A673 (cell line): ENCODE results near the gene TGM3. TPM values are rescaled to one million over a fixed set of nuclear protein-coding genes. Genes with fewer than 3 reads are reported as not detected.

Source experiments
- BruUV-seq: library from RNA; stranded (reverse); fragments of 400-500 nt; replicated peaks from 2 replicates; lab custom pipeline; 2021; lab: Mats Ljungman, UMichigan
- CTCF ChIA-PET: fragments of 300-600 bp; sonication (Branson Sonifier 250); formaldehyde crosslinking; loops from one replicate; lab custom pipeline; 2022; ENCODE audit warnings: antibody characterized with exemption; lab: Charles Lee
- POLR2A ChIA-PET: fragments of 300-600 bp; sonication (Branson Sonifier 250); formaldehyde crosslinking; loops from one replicate; lab custom pipeline; 2022; ENCODE audit warnings: antibody characterized with exemption; ENCODE audit not compliant: low non-redundant PET; lab: Charles Lee
- DNase-seq: peaks from one replicate; pipeline ENCODE4 v3.0.0-alpha.2; 2015; ENCODE audit warnings: low spot score
- H3K27ac ChIP-seq: fragments of 200-600 bp; sonication (generic); 2 replicates; pipeline ENCODE4 v1.5.1; 2016; ENCODE audit warnings: mixed run types, low read depth, mild to moderate bottlenecking, mixed read lengths, antibody characterized with exemption, low read length; ENCODE audit not compliant: poor library complexity, severe bottlenecking
- H3K27me3 ChIP-seq: fragments of 200-600 bp; sonication (generic); replicated peaks from 2 replicates; pipeline ENCODE4 v1.6.1; 2017; ENCODE audit warnings: mixed run types, low read depth, mild to moderate bottlenecking, mixed read lengths, antibody characterized with exemption, low read length; ENCODE audit not compliant: insufficient read depth, poor library complexity
- H3K36me3 ChIP-seq: fragments of 200-600 bp; sonication (generic); 2 replicates; pipeline ENCODE4 v1.6.1; 2016; ENCODE audit warnings: mixed run types, mild to moderate bottlenecking, mixed read lengths, antibody characterized with exemption, low read length; ENCODE audit not compliant: insufficient read depth, poor library complexity, severe bottlenecking
- H3K4me1 ChIP-seq: fragments of 200-600 bp; sonication (generic); 2 replicates; pipeline ENCODE4 v1.6.1; 2017; ENCODE audit warnings: mixed run types, mild to moderate bottlenecking, mixed read lengths, antibody characterized with exemption, low read length; ENCODE audit not compliant: insufficient read depth, poor library complexity, severe bottlenecking
- H3K4me3 ChIP-seq: fragments of 200-600 bp; sonication (generic); 2 replicates; pipeline ENCODE4 v1.5.1; 2016; ENCODE audit warnings: low read depth, mixed run types, mild to moderate bottlenecking, mixed read lengths, low read length; ENCODE audit not compliant: poor library complexity, severe bottlenecking
- H3K9me3 ChIP-seq: fragments of 200-600 bp; sonication (generic); 2 replicates; pipeline ENCODE4 v1.6.1; 2016; ENCODE audit warnings: mixed run types, low read depth, mild to moderate bottlenecking, mixed read lengths, antibody characterized with exemption, low read length; ENCODE audit not compliant: poor library complexity, severe bottlenecking
- EZH2 ChIP-seq: fragments of 200-600 bp; sonication (generic); IDR thresholded peaks from 2 replicates; pipeline ENCODE4 v1.6.1; 2017; ENCODE audit warnings: borderline replicate concordance, low read depth, mild to moderate bottlenecking, mixed read lengths, antibody characterized with exemption, low read length; ENCODE audit not compliant: poor library complexity, severe bottlenecking
- intact Hi-C: fragments of 100-400 bp; cut with micrococcal nuclease; formaldehyde crosslinking; loops from one replicate; pipeline ENCODE4 v1.10.0; 2022; ENCODE audit not compliant: unreplicated experiment
- total RNA-seq: library from RNA; stranded (reverse); gene quantifications from 2 replicates; pipeline ENCODE4 v1.2.3, GENCODE V29; 2021
- TF ChIP-seq, protein P1 (sequence below): fragments of 300-800, 200-600 bp; sonication (generic); conservative IDR thresholded peaks from 2 replicates; pipeline ENCODE4 v1.5.1; 2017; ENCODE audit warnings: low read depth, mild to moderate bottlenecking, antibody characterized with exemption, low read length, moderate library complexity, mixed read lengths

Gene TGM3
- total RNA-seq, 1 experiment from 2014 or later = 0.11 TPM

DNA sequence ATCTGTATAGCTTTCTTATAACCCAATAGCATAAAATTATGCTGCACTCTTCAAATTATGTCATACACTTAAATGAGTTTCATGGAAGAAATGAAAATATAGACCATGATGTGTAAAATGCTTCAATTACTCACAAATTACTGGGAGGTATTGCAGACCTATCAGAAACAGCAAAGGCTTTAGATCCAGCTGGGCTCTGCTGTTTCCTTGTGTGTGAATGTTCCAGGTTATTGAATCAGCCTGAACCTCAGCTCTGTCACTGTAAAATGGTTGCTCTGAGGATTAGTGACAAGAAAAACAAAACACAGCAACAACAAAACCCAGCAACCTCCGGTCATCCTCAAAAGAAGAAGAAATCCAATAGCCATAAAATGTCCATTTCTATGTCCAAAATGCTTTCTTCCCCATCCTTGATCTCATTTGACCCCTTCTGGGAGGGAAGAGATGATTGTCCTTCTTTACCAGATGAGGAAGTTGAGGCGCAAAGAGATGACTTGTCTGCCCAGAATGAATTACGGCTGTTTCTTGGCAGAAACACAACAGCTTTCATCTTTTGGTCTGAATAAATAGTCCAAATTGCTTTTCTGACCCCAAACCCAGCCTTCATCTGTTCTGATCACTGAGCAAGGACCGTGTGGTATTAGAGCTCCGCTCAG, 42.7 kb downstream of the TGM3 start:
- H3K27ac ChIP-seq = no peak overlapping the region
- ChIA-PET POLR2A (no interaction called here), CTCF (no interaction called here)
- H3K36me3 ChIP-seq = no peaks in the 10 kb centered on the region
- H3K27me3 ChIP-seq = peaks cover 3% of the 10 kb centered on the region
- H3K9me3 ChIP-seq = no peaks in the 10 kb centered on the region
- TF ChIP-seq, protein P1, sequence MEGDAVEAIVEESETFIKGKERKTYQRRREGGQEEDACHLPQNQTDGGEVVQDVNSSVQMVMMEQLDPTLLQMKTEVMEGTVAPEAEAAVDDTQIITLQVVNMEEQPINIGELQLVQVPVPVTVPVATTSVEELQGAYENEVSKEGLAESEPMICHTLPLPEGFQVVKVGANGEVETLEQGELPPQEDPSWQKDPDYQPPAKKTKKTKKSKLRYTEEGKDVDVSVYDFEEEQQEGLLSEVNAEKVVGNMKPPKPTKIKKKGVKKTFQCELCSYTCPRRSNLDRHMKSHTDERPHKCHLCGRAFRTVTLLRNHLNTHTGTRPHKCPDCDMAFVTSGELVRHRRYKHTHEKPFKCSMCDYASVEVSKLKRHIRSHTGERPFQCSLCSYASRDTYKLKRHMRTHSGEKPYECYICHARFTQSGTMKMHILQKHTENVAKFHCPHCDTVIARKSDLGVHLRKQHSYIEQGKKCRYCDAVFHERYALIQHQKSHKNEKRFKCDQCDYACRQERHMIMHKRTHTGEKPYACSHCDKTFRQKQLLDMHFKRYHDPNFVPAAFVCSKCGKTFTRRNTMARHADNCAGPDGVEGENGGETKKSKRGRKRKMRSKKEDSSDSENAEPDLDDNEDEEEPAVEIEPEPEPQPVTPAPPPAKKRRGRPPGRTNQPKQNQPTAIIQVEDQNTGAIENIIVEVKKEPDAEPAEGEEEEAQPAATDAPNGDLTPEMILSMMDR = no peak
- no peak for TF ChIP-seq EZH2
- no TSS peak for BruUV-seq
- no peak for DNase-seq
- intact Hi-C loops = no loop called here
- H3K4me3 ChIP-seq = no peak overlapping the region
- H3K4me1 ChIP-seq = no peaks in the 10 kb centered on the region

DNA sequence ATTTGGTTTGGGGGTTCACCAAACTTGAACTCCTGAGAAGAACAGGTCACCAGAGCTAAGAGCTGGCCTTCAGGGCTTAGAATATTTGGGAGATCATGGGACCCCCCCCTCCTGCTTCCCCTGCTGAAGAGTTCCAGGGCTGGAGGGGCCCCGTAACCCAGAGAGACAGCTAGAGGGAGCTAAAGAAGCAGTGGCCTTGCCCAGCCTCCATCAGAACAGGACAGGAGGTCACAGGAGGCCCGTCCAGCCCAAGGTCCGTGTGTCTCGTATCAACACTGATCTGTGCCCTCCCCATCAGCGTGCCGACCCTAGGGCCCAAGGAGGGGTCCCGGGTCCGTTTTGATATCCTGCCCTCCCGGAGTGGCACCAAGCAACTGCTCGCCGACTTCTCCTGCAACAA, 44.3 kb downstream of the TGM3 start:
- Histone ChIP-seq H3K4me1 (no peaks in the 10 kb centered on the region), H3K27ac (no peak overlapping the region), H3K4me3 (no peak overlapping the region), H3K36me3 (no peaks in the 10 kb centered on the region), H3K9me3 (no peaks in the 10 kb centered on the region), H3K27me3 (no peaks in the 10 kb centered on the region)
- no peak for TF ChIP-seq EZH2
- TF ChIP-seq, protein P1 = no peak
- ChIA-PET CTCF (no interaction called here), POLR2A (no interaction called here)
- no peak for DNase-seq
- intact Hi-C loops = no loop called here
- BruUV-seq = no TSS peak

DNA sequence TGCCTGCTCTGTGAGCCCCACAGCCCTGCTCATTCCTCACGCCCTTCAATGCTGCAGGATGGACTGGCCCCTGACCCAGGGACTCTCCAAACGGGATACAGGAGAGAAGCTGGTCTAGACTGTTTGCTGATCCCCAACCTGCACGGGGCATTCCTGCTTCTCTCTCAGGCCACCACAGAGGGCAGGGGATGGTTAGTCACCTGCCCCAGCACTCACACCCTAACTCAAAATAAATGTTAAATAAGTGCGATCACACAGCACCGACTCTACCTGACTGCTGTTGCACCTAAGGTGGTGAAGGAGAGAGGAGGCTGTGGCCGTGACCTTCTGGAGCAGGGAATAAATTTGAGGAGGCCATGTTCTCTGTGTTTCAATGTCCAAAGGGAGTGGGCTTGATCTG, 45.0 kb downstream of the TGM3 start:
- no TSS peak for BruUV-seq
- no peak overlapping the region for H3K4me3 ChIP-seq
- ChIA-PET CTCF (no interaction called here), POLR2A (no interaction called here)
- H3K4me1 ChIP-seq = no peaks in the 10 kb centered on the region
- DNase-seq = no peak
- no peaks in the 10 kb centered on the region for H3K27me3 ChIP-seq
- H3K9me3 ChIP-seq = no peaks in the 10 kb centered on the region
- no peak overlapping the region for H3K27ac ChIP-seq
- TF ChIP-seq EZH2 = no peak
- TF ChIP-seq, protein P1 = no peak
- no peaks in the 10 kb centered on the region for H3K36me3 ChIP-seq
- intact Hi-C loops = no loop called here
